Left lung (tissue), 10 donors: ENCODE measurements around the gene ZMYM3. TPM values are rescaled to one million over a fixed set of nuclear protein-coding genes. Genes with fewer than 3 reads are reported as not detected.

Experiments
- ATAC-seq: fragments of 200-7000 bp; cut with Tn5 transposase; one replicate; pipeline ENCODE4 v1.9.1; 2020; ENCODE audit warnings: moderate library complexity
- DNase-seq, 4 donors: peaks; one replicate each; pipeline ENCODE4 v3.0.0-alpha.2; 2013 to 2020
- H3K27ac ChIP-seq, 2 donors: fragments of 200-600 bp; sonication (generic) in 1 of 2; one replicate each; pipeline versions ENCODE4 v1.5.0 to v1.8.0; 2020 to 2021
- H3K27me3 ChIP-seq, 2 donors: fragments of 200-600 bp; sonication (generic) in 1 of 2; one replicate each; pipeline versions ENCODE4 v1.5.0 to v1.8.0; 2020 to 2021
- H3K36me3 ChIP-seq, 2 donors: fragments of 200-600 bp; sonication (generic) in 1 of 2; one replicate each; pipeline versions ENCODE4 v1.5.0 to v1.8.0; 2020 to 2021
- H3K4me1 ChIP-seq, 2 donors: fragments of 200-600 bp; one replicate each; pipeline ENCODE4 v1.8.0; 2021
- H3K4me3 ChIP-seq, 2 donors: fragments of 200-600 bp; sonication (generic) in 1 of 2; one replicate each; pipeline versions ENCODE4 v1.5.0 to v1.8.0; 2020 to 2021; ENCODE audit warnings: mild to moderate bottlenecking in 1 of 2
- H3K9me3 ChIP-seq, 2 donors: fragments of 200-600 bp; sonication (generic) in 1 of 2; one replicate each; pipeline versions ENCODE4 v1.5.0 to v1.8.0; 2020 to 2021
- intact Hi-C, 2 donors: fragments of 100-400 bp; cut with DNase I; formaldehyde crosslinking; loops; one replicate each; pipeline versions ENCODE4 v1.11.2 to v1.14.2; 2022
- polyA plus RNA-seq, 6 donors: library from polyadenylated mRNA; unstranded; fragments of 120-200 nt; gene quantifications; one replicate each; pipeline ENCODE4 v1.2.1, GENCODE V29; 2013; ENCODE audit not compliant: insufficient read length in 6 of 6
- total RNA-seq, 2 donors: library from RNA; stranded (reverse); fragmentation: NEBNext Ultra II Directional; extraction: Animal tissue kit (Norgen Biotek cat#: 25700); gene quantifications; one replicate each; pipeline ENCODE4 v1.2.1, GENCODE V29; 2021
- TF ChIP-seq, protein P1 (sequence below), 2 donors: fragments of 200-600 bp; sonication (generic) in 1 of 2; IDR thresholded peaks; one replicate each; pipeline versions ENCODE4 v1.5.0 to v1.8.0; 2021; ENCODE audit warnings: antibody characterized with exemption in 2 of 2
- donor health status: DM: no; HTN: yes; CAD: no.
- donor health status: DM: no; HTN: no; CAD: no.

Gene ZMYM3
- total and polyA plus RNA-seq, 8 donors, result 19.5 to 63.8 (median 59.5) TPM

DNA sequence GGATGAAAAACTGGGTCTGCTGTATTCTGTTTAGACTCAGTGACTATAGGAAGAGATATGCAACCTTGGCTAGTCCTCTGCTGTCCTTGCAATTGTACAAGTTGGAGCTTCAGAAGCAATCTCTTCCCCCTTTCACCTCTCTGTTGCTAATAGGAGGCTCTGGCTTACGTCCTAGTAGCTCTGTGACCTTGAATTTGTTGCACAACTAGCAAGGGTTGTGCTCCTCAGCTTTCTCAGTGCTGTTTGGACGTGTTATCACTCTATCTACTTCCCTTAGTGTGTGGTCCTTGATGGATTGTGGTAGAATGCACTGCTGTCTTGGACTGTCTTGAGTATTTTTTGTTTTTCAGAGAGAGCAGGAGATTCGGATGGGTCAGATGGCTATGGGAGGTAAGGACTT, 44.2 kb upstream of the ZMYM3 start:
- ATAC-seq (no peak), DNase-seq (no peak)
- Histone ChIP-seq H3K27me3 (no peaks in the 10 kb centered on the region), H3K27ac (no peak overlapping the region), H3K4me3 (no peak overlapping the region), H3K4me1 (peaks cover 0 to 11% of the 10 kb centered on the region in 2 donors), H3K36me3 (peaks cover 0 to 80% of the 10 kb centered on the region in 2 donors), H3K9me3 (no peaks in the 10 kb centered on the region)
- TF ChIP-seq, protein P1, sequence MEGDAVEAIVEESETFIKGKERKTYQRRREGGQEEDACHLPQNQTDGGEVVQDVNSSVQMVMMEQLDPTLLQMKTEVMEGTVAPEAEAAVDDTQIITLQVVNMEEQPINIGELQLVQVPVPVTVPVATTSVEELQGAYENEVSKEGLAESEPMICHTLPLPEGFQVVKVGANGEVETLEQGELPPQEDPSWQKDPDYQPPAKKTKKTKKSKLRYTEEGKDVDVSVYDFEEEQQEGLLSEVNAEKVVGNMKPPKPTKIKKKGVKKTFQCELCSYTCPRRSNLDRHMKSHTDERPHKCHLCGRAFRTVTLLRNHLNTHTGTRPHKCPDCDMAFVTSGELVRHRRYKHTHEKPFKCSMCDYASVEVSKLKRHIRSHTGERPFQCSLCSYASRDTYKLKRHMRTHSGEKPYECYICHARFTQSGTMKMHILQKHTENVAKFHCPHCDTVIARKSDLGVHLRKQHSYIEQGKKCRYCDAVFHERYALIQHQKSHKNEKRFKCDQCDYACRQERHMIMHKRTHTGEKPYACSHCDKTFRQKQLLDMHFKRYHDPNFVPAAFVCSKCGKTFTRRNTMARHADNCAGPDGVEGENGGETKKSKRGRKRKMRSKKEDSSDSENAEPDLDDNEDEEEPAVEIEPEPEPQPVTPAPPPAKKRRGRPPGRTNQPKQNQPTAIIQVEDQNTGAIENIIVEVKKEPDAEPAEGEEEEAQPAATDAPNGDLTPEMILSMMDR (IDR thresholded peaks at IDR 0.05), result no peak
- intact Hi-C loops, result no loop called here

DNA sequence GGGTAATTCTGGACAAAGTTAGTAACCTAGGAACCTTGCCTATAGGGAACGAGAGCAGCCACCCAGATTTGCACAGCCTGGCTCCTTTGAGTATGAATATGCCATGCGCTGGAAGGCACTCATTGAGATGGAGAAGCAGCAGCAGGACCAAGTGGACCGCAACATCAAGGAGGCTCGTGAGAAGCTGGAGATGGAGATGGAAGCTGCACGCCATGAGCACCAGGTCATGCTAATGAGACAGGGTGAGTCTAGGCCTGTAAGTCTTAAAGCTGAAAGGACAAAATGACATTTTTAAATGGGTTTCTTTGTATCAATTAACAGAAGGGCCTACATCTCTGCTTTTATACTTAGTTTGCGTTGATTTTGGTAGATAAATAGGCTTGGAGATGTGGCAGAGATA, 42.9 kb upstream of the ZMYM3 start:
- Histone ChIP-seq H3K4me3 (no peak overlapping the region), H3K27me3 (no peaks in the 10 kb centered on the region), H3K36me3 (peaks cover 0 to 93% of the 10 kb centered on the region in 2 donors), H3K27ac (no peak overlapping the region), H3K4me1 (peaks cover 0 to under 1% of the 10 kb centered on the region in 2 donors), H3K9me3 (no peaks in the 10 kb centered on the region)
- no peak for ATAC-seq
- TF ChIP-seq, protein P1 (IDR thresholded peaks at IDR 0.05), result no peak
- DNase-seq, result no peak
- intact Hi-C loops, result no loop called here

DNA sequence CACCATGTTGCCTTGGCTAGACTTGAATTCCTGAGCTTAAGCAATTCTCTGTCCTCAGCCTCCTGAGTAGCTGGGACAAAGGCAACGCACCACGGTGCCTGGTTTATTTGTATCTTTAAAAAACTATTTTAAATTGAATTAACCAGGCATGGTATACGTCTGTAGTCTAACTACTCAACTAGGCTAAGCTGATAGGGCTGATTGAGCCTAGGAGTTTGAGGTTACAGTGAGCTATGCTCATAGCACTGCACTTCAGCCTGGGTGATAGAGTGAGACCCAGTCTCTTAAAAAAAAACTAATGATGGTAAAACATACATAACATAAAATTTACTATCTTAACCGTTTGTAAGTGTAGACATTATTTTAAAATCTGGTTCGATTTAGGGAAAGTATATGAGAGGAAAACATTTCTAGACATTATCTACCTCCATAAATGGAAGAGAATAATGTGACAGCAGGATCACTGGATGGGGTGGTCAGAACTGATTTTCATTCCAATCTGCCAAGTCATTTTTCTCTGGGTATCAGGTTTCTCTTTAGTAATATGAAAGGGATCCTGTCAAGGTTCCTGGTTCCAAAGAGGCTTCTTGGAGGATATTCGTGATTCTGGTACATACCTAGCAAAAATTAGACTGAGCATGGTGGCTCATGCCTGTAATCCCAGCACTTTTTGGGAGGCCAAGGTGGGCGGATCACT, 38.9 kb upstream of the ZMYM3 start:
- no peak for DNase-seq
- Histone ChIP-seq H3K27ac (no peak overlapping the region), H3K4me1 (no peaks in the 10 kb centered on the region), H3K4me3 (no peak overlapping the region), H3K27me3 (no peaks in the 10 kb centered on the region), H3K36me3 (peaks cover 0 to 80% of the 10 kb centered on the region in 2 donors), H3K9me3 (no peaks in the 10 kb centered on the region)
- no peak for ATAC-seq
- intact Hi-C loops, result no loop called here
- TF ChIP-seq, protein P1 (IDR thresholded peaks at IDR 0.05), result no peak

DNA sequence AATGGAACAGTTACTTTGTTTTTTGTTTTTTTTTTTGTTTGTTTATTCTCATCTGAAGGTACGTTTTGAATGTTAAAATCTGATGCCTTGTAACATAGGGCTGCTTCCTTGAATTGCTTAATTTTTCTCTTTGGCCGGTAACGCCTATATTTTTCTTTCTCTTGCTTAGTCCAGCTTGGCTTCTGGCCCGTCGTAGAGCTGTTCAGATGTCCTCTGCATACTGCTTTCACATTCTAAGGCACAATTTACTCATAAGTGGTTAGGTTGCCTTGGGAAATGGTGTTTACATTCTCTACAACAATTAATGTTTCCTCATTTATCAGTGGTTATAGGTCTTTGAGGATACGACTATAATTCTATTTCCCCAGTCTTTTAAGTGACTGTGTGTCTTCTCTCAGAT, 37.4 kb upstream of the ZMYM3 start:
- no peaks in the 10 kb centered on the region for H3K9me3 ChIP-seq
- TF ChIP-seq, protein P1 (IDR thresholded peaks at IDR 0.05), result no peak
- no peaks in the 10 kb centered on the region for H3K27me3 ChIP-seq
- peaks cover 0 to 9% of the 10 kb centered on the region in 2 donors for H3K4me1 ChIP-seq
- no peak overlapping the region for H3K27ac ChIP-seq
- DNase-seq (no peak), ATAC-seq (peak; percentile 62)
- H3K36me3 ChIP-seq, result peaks cover 0 to 66% of the 10 kb centered on the region in 2 donors
- H3K4me3 ChIP-seq, result no peak overlapping the region
- intact Hi-C loops, result no loop called here

DNA sequence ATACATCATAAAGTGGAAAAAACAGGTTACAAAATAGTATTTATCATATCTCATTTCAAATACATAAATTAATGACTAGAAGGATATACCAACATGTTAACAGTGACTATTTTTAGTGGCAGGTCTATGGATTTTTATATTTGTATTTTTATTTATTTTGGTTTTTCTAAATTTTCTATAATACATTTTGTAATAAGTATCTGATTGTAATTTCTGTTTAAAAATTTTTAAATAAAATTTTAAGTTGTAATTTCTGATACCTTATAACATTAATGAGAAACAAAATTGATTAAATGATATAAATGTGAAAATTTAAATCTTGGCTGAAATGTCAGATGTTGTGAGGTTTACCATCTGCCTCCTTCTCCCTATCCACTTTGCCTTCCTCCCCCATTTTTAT, 32.0 kb upstream of the ZMYM3 start:
- no peak overlapping the region for H3K27ac ChIP-seq
- H3K4me3 ChIP-seq, result peak overlapping the region in 1 of 2 donors; percentile 64
- H3K9me3 ChIP-seq, result no peaks in the 10 kb centered on the region
- intact Hi-C loops, result no loop called here
- no peak for DNase-seq
- H3K27me3 ChIP-seq, result no peaks in the 10 kb centered on the region
- H3K36me3 ChIP-seq, result peaks cover 0 to 11% of the 10 kb centered on the region in 2 donors
- TF ChIP-seq, protein P1 (IDR thresholded peaks at IDR 0.05), result no peak
- ATAC-seq, result no peak
- H3K4me1 ChIP-seq, result peaks cover 0 to 25% of the 10 kb centered on the region in 2 donors
